ENCODE measurements around the gene PPID.

DNA sequence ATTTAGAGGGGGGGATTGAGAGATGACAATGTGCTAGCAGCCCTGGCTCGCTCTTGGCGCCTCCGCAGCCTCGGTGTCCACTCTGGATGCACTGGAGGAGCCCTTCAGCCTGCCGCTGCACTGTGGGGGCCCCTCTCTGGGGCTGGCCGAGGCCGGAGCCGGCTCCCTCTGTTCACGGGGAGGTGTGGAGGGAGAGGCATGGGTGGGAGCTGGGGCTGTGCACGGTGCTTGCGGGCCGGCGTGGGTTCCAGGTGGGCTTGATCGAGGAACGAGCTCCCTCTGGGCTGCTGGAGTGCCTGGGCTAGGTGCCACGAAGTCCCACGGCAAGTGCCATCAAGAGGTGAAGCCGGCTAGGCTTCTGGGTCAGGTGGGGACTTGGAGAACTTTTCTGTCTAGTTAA is 58.4 kb downstream of the PPID start:
- TF ChIP-seq, protein P1, sequence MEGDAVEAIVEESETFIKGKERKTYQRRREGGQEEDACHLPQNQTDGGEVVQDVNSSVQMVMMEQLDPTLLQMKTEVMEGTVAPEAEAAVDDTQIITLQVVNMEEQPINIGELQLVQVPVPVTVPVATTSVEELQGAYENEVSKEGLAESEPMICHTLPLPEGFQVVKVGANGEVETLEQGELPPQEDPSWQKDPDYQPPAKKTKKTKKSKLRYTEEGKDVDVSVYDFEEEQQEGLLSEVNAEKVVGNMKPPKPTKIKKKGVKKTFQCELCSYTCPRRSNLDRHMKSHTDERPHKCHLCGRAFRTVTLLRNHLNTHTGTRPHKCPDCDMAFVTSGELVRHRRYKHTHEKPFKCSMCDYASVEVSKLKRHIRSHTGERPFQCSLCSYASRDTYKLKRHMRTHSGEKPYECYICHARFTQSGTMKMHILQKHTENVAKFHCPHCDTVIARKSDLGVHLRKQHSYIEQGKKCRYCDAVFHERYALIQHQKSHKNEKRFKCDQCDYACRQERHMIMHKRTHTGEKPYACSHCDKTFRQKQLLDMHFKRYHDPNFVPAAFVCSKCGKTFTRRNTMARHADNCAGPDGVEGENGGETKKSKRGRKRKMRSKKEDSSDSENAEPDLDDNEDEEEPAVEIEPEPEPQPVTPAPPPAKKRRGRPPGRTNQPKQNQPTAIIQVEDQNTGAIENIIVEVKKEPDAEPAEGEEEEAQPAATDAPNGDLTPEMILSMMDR (IDR thresholded peaks at IDR 0.05; ENCODE audit: low read depth, low read length), result no peak
- TF ChIP-seq EZH2phosphoT487 (IDR thresholded peaks at IDR 0.05; ENCODE audit: low read depth), result no peak
